Superior temporal gyrus (tissue), 1 donor: ENCODE results near the gene SPRING1.

Source experiments
- DNase-seq: peaks from one replicate; pipeline ENCODE4 v3.0.0-alpha.2; 2016; ENCODE audit errors: extremely low spot score

Gene SPRING1

GRCh38 chr12:116708826-116709756 is 28.8 kb downstream of the SPRING1 start:
- peak; percentile 98 for DNase-seq

GRCh38 chr12:116707751-116708150 is 30.1 kb downstream of the SPRING1 start:
- DNase-seq = no peak

GRCh38 chr12:116703214-116703795 is 34.6 kb downstream of the SPRING1 start:
- DNase-seq = peak; percentile 92

GRCh38 chr12:116701432-116701831 is 36.4 kb downstream of the SPRING1 start:
- no peak for DNase-seq

GRCh38 chr12:116700066-116700465 is 37.8 kb downstream of the SPRING1 start:
- no peak for DNase-seq

- DNase-seq = no peak
These were observed 39.3 kb downstream of the SPRING1 start for GRCh38 chr12:116698554-116699075.

GRCh38 chr12:116698116-116698515 is 39.8 kb downstream of the SPRING1 start:
- no peak for DNase-seq

GRCh38 chr12:116697716-116698115 is 40.2 kb downstream of the SPRING1 start:
- DNase-seq = no peak

GRCh38 chr12:116697305-116697704 is 40.6 kb downstream of the SPRING1 start:
- no peak for DNase-seq

- no peak for DNase-seq
These were observed 42.5 kb downstream of the SPRING1 start for GRCh38 chr12:116695464-116695725.

GRCh38 chr12:116694653-116695463 is 43.0 kb downstream of the SPRING1 start:
- DNase-seq = no peak

GRCh38 chr12:116693286-116694227 is 44.3 kb downstream of the SPRING1 start:
- DNase-seq = peak; percentile 11

- DNase-seq = no peak
These were observed 45.3 kb downstream of the SPRING1 start for GRCh38 chr12:116692605-116693004.

GRCh38 chr12:116691636-116692035 is 46.2 kb downstream of the SPRING1 start:
- no peak for DNase-seq

- no peak for DNase-seq
These were observed 46.7 kb downstream of the SPRING1 start for GRCh38 chr12:116691205-116691604.

GRCh38 chr12:116689979-116690744 is 47.7 kb downstream of the SPRING1 start:
- no peak for DNase-seq

- no peak for DNase-seq
These were observed 48.3 kb downstream of the SPRING1 start for GRCh38 chr12:116689521-116689920.
